ENCODE measurements around the gene INPP5E.
"Not testable (repeated sequence)": the region's sequence is repeated elsewhere in the genome, so short reads cannot be mapped to it uniquely, and the experiment has no call there.

The INPP5E gene

GRCh38 chr9:136432591-136432990 is 7.1 kb downstream of the INPP5E start:
- Histone ChIP-seq H3K27me3 (replicated peaks; ENCODE audit: control insufficient read depth, insufficient read depth, low read length) (no peaks in the 10 kb centered on the region), H3K9ac (ENCODE audit: low read length) (no peak overlapping the region), H3K4me1 (ENCODE audit: control insufficient read depth, insufficient read depth, low read length) (peaks cover 13% of the 10 kb centered on the region), H3K4me3 (ENCODE audit: low read length) (no peak overlapping the region), H3K36me3 (ENCODE audit: control insufficient read depth, insufficient read depth, low read length, severe bottlenecking) (peaks cover 32% of the 10 kb centered on the region), H3K9me3 (ENCODE audit: control insufficient read depth, low read length) (no peaks in the 10 kb centered on the region)
- no peak for DNase-seq (ENCODE audit: low read depth)

DNA sequence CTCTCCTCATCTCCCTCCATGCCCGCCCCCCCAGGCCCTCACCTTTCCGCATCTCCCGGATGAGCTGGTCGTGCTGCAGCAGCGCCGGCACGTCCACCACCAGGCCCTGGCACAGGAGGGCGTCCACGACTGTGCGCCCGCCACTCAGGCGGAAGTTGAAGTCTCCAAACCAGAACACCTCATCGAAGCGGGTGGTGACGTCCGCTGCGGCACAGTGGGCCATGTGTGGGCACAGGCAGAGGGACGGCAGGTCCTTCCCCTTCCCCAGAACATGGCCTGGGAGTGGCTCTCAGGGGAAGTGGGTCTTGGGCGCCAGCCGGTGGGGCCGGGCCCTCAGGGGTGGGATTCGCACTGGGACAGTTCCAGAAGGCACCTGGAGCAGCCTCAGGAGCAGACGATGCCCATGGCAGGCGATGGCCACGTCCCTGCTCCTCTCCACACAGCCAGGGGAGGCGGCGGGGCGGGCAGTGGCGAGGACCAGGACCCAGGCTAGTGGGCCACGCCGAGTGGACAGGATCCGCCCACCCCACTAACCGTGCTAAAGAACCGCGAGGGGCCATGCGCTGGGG is 7.8 kb downstream of the INPP5E start:
- Histone ChIP-seq H3K36me3 (ENCODE audit: control insufficient read depth, insufficient read depth, low read length, severe bottlenecking) (peaks cover 32% of the 10 kb centered on the region), H3K27me3 (replicated peaks; ENCODE audit: control insufficient read depth, insufficient read depth, low read length) (no peaks in the 10 kb centered on the region), H3K9ac (ENCODE audit: low read length) (no peak overlapping the region), H3K4me3 (ENCODE audit: low read length) (no peak overlapping the region), H3K9me3 (ENCODE audit: control insufficient read depth, low read length) (no peaks in the 10 kb centered on the region), H3K4me1 (ENCODE audit: control insufficient read depth, insufficient read depth, low read length) (peaks cover 6% of the 10 kb centered on the region)
- DNase-seq (ENCODE audit: low read depth), result no peak

GRCh38 chr9:136430588-136431234 is 8.9 kb downstream of the INPP5E start:
- no peak overlapping the region for H3K4me3 ChIP-seq (ENCODE audit: low read length)
- no peaks in the 10 kb centered on the region for H3K9me3 ChIP-seq (ENCODE audit: control insufficient read depth, low read length)
- H3K27me3 ChIP-seq (replicated peaks; ENCODE audit: control insufficient read depth, insufficient read depth, low read length), result no peaks in the 10 kb centered on the region
- H3K4me1 ChIP-seq (ENCODE audit: control insufficient read depth, insufficient read depth, low read length), result no peaks in the 10 kb centered on the region
- DNase-seq (ENCODE audit: low read depth), result no peak
- H3K36me3 ChIP-seq (ENCODE audit: control insufficient read depth, insufficient read depth, low read length, severe bottlenecking), result peaks cover 32% of the 10 kb centered on the region
- H3K9ac ChIP-seq (ENCODE audit: low read length), result no peak overlapping the region

- Histone ChIP-seq H3K36me3 (ENCODE audit: control insufficient read depth, insufficient read depth, low read length, severe bottlenecking) (peaks cover 33% of the 10 kb centered on the region), H3K4me3 (ENCODE audit: low read length) (no peak overlapping the region), H3K4me1 (ENCODE audit: control insufficient read depth, insufficient read depth, low read length) (no peaks in the 10 kb centered on the region), H3K9ac (ENCODE audit: low read length) (no peak overlapping the region), H3K27me3 (replicated peaks; ENCODE audit: control insufficient read depth, insufficient read depth, low read length) (no peaks in the 10 kb centered on the region), H3K9me3 (ENCODE audit: control insufficient read depth, low read length) (no peaks in the 10 kb centered on the region)
- no peak for DNase-seq (ENCODE audit: low read depth)
Observed at GRCh38 chr9:136429683-136430491, 9.8 kb downstream of the INPP5E start.

- no peak for DNase-seq (ENCODE audit: low read depth)
- Histone ChIP-seq H3K27me3 (replicated peaks; ENCODE audit: control insufficient read depth, insufficient read depth, low read length) (no peaks in the 10 kb centered on the region), H3K4me3 (ENCODE audit: low read length) (no peak overlapping the region), H3K36me3 (ENCODE audit: control insufficient read depth, insufficient read depth, low read length, severe bottlenecking) (peaks cover 40% of the 10 kb centered on the region), H3K4me1 (ENCODE audit: control insufficient read depth, insufficient read depth, low read length) (no peaks in the 10 kb centered on the region), H3K9me3 (ENCODE audit: control insufficient read depth, low read length) (no peaks in the 10 kb centered on the region), H3K9ac (ENCODE audit: low read length) (no peak overlapping the region)
Observed at GRCh38 chr9:136429075-136429628, 10.5 kb downstream of the INPP5E start.

- no peak overlapping the region for H3K4me3 ChIP-seq (ENCODE audit: low read length)
- DNase-seq (ENCODE audit: low read depth), result no peak
- H3K9ac ChIP-seq (ENCODE audit: low read length), result no peak overlapping the region
- peaks cover 49% of the 10 kb centered on the region for H3K36me3 ChIP-seq (ENCODE audit: control insufficient read depth, insufficient read depth, low read length, severe bottlenecking)
- no peaks in the 10 kb centered on the region for H3K9me3 ChIP-seq (ENCODE audit: control insufficient read depth, low read length)
- H3K27me3 ChIP-seq (replicated peaks; ENCODE audit: control insufficient read depth, insufficient read depth, low read length), result no peaks in the 10 kb centered on the region
- no peaks in the 10 kb centered on the region for H3K4me1 ChIP-seq (ENCODE audit: control insufficient read depth, insufficient read depth, low read length)
Observed at GRCh38 chr9:136426787-136427186, 12.9 kb downstream of the INPP5E start.

DNA sequence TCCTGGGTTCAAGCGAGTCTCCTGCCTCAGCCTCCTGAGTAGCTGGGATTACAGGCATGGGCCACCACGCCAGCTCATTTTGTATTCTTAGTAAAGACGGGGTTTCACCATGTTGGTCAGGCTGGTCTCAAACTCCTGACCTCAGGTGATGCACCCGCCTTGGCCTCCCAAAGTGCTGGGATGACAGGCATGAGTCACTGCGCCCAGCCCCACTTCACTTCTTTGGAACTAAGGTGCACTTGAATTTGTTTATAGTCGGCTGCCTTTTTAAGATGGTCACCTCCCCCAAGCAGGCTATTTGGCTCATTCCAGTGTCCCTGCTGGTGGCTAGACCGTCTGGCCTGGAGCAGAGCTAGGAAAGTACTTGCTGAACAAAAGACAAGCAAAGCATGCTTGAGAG is 14.3 kb downstream of the INPP5E start:
- H3K36me3 ChIP-seq (ENCODE audit: control insufficient read depth, insufficient read depth, low read length, severe bottlenecking), result peaks cover 55% of the 10 kb centered on the region
- not testable (repeated sequence) for H3K4me1 ChIP-seq (ENCODE audit: control insufficient read depth, insufficient read depth, low read length); H3K27me3 ChIP-seq (replicated peaks; ENCODE audit: control insufficient read depth, insufficient read depth, low read length); H3K4me3 ChIP-seq (ENCODE audit: low read length); H3K9ac ChIP-seq (ENCODE audit: low read length); DNase-seq (ENCODE audit: low read depth); H3K9me3 ChIP-seq (ENCODE audit: control insufficient read depth, low read length)

GRCh38 chr9:136424750-136425362 is 14.8 kb downstream of the INPP5E start:
- DNase-seq (ENCODE audit: low read depth), result no peak
- Histone ChIP-seq H3K36me3 (ENCODE audit: control insufficient read depth, insufficient read depth, low read length, severe bottlenecking) (peaks cover 56% of the 10 kb centered on the region), H3K9me3 (ENCODE audit: control insufficient read depth, low read length) (no peaks in the 10 kb centered on the region)

GRCh38 chr9:136423432-136424146 is 16.1 kb downstream of the INPP5E start:
- no peaks in the 10 kb centered on the region for H3K27me3 ChIP-seq (replicated peaks; ENCODE audit: control insufficient read depth, insufficient read depth, low read length)
- no peak for DNase-seq (ENCODE audit: low read depth)
- no peaks in the 10 kb centered on the region for H3K4me1 ChIP-seq (ENCODE audit: control insufficient read depth, insufficient read depth, low read length)
- H3K9me3 ChIP-seq (ENCODE audit: control insufficient read depth, low read length), result no peaks in the 10 kb centered on the region
- H3K36me3 ChIP-seq (ENCODE audit: control insufficient read depth, insufficient read depth, low read length, severe bottlenecking), result peaks cover 59% of the 10 kb centered on the region
- H3K9ac ChIP-seq (ENCODE audit: low read length), result no peak overlapping the region
- H3K4me3 ChIP-seq (ENCODE audit: low read length), result no peak overlapping the region

More at GRCh38 chr9:136424750-136425362, 14.8 kb downstream of the INPP5E start:
- no peak overlapping the region for H3K4me3 ChIP-seq (ENCODE audit: low read length)
- no peak overlapping the region for H3K9ac ChIP-seq (ENCODE audit: low read length)
- H3K4me1 ChIP-seq (ENCODE audit: control insufficient read depth, insufficient read depth, low read length), result no peaks in the 10 kb centered on the region
- no peaks in the 10 kb centered on the region for H3K27me3 ChIP-seq (replicated peaks; ENCODE audit: control insufficient read depth, insufficient read depth, low read length)

DNA sequence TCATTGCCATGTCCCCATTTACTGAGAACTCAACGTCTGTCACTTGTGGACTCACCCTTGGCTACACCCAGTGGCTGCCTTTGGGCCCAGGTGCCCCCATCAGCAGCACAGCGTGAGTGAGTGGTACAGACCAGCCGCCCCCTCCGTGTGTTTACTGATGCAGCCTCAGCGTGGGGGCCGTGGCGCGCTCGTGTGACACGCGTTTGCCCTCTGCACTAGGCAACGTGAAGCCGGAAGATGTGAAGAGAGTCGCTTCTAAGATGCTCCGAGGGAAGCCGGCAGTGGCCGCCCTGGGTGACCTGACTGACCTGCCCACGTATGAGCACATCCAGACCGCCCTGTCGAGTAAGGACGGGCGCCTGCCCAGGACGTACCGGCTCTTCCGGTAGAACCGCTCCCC is 16.8 kb downstream of the INPP5E start:
- H3K9ac ChIP-seq (ENCODE audit: low read length), result no peak overlapping the region
- H3K36me3 ChIP-seq (ENCODE audit: control insufficient read depth, insufficient read depth, low read length, severe bottlenecking), result peaks cover 65% of the 10 kb centered on the region
- H3K9me3 ChIP-seq (ENCODE audit: control insufficient read depth, low read length), result no peaks in the 10 kb centered on the region
- H3K27me3 ChIP-seq (replicated peaks; ENCODE audit: control insufficient read depth, insufficient read depth, low read length), result no peaks in the 10 kb centered on the region
- H3K4me1 ChIP-seq (ENCODE audit: control insufficient read depth, insufficient read depth, low read length), result no peaks in the 10 kb centered on the region
- H3K4me3 ChIP-seq (ENCODE audit: low read length), result no peak overlapping the region
- no peak for DNase-seq (ENCODE audit: low read depth)

Data from adipocyte (in vitro differentiated cells).